SK-N-SH treated with all-trans-retinoic acid at 6 μM for 48 hours (cell line): ENCODE results near the gene RCHY1.

ENCODE experiments used
- ATAC-seq: fragments of 200-7000 bp; cut with Tn5 transposase; 3 replicates; pipeline ENCODE4 v1.9.1; 2020; ENCODE audit warnings: mild to moderate bottlenecking, moderate library complexity
- ARNTL ChIP-seq: fragments of 450-650 bp; formaldehyde crosslinking; IDR thresholded peaks from 2 replicates; pipeline ENCODE4 v1.5.0; 2020; ENCODE audit warnings: low read depth, mild to moderate bottlenecking, moderate library complexity, borderline replicate concordance
- CREB5 ChIP-seq: fragments of 250-450 bp; sonication (Bioruptor Pico); IDR thresholded peaks from 2 replicates; pipeline ENCODE4 v1.5.1; 2020; ENCODE audit warnings: low read depth, mild to moderate bottlenecking, moderate library complexity
- CSDC2 ChIP-seq: fragments of 250-450 bp; sonication (Bioruptor Pico); IDR thresholded peaks from 2 replicates; pipeline ENCODE4 v1.5.0; 2020; ENCODE audit warnings: mild to moderate bottlenecking, moderate library complexity
- ESRRG ChIP-seq: fragments of 250-450 bp; sonication (Bioruptor Pico); IDR thresholded peaks from 2 replicates; pipeline ENCODE4 v1.6.1; 2021; ENCODE audit warnings: mild to moderate bottlenecking
- GLIS3 ChIP-seq: fragments of 250-450 bp; sonication (Bioruptor Pico); IDR thresholded peaks from 2 replicates; pipeline ENCODE4 v1.5.0; 2020; ENCODE audit warnings: mild to moderate bottlenecking, moderate library complexity
- ISL1 ChIP-seq: fragments of 250-450 bp; sonication (Bioruptor Pico); IDR thresholded peaks from 2 replicates; pipeline ENCODE4 v2.1.2; 2022; ENCODE audit warnings: mild to moderate bottlenecking, moderate library complexity
- OSR1 ChIP-seq: fragments of 250-450 bp; sonication (Bioruptor Pico); IDR thresholded peaks from 2 replicates; pipeline ENCODE4 v1.8.0; 2022; ENCODE audit warnings: moderate library complexity, mild to moderate bottlenecking, inconsistent platforms
- PPARA ChIP-seq: fragments of 250-450 bp; sonication (Bioruptor Pico); IDR thresholded peaks from 2 replicates; pipeline ENCODE4 v1.5.0; 2020; ENCODE audit warnings: mild to moderate bottlenecking, borderline replicate concordance
- RARB ChIP-seq: fragments of 250-450 bp; sonication (Bioruptor Pico); IDR thresholded peaks from 2 replicates; pipeline ENCODE4 v1.8.0; 2021; ENCODE audit warnings: mild to moderate bottlenecking, moderate library complexity
- SNAI2 ChIP-seq: fragments of 250-450 bp; sonication (Bioruptor Pico); IDR thresholded peaks from 2 replicates; pipeline ENCODE4 v1.5.0; 2020; ENCODE audit warnings: mild to moderate bottlenecking, moderate library complexity
- TCF4 ChIP-seq: fragments of 250-450 bp; sonication (Bioruptor Pico); IDR thresholded peaks from 2 replicates; pipeline ENCODE4 v1.8.0; 2021; ENCODE audit warnings: mild to moderate bottlenecking, moderate library complexity, borderline replicate concordance
- TOX ChIP-seq: fragments of 250-450 bp; sonication (Bioruptor Pico); IDR thresholded peaks from 2 replicates; pipeline ENCODE4 v1.8.0; 2021; ENCODE audit warnings: mild to moderate bottlenecking, moderate library complexity, borderline replicate concordance
- ZC3H10 ChIP-seq: fragments of 250-450 bp; sonication (Bioruptor Pico); IDR thresholded peaks from 2 replicates; pipeline ENCODE4 v1.5.1; 2021; ENCODE audit warnings: mild to moderate bottlenecking, moderate library complexity
- ZFP3 ChIP-seq: fragments of 250-450 bp; sonication (Bioruptor Pico); IDR thresholded peaks from 2 replicates; pipeline ENCODE4 v1.5.0; 2020; ENCODE audit warnings: mild to moderate bottlenecking, moderate library complexity
- ZFP30 ChIP-seq: fragments of 450-650 bp; formaldehyde crosslinking; IDR thresholded peaks from 2 replicates; pipeline ENCODE4 v1.5.0; 2022; ENCODE audit warnings: mild to moderate bottlenecking, moderate library complexity
- ZNF565 ChIP-seq: fragments of 450-650 bp; formaldehyde crosslinking; conservative IDR thresholded peaks from 2 replicates; pipeline ENCODE4 v1.5.0; 2020; ENCODE audit warnings: low read depth, mild to moderate bottlenecking, moderate library complexity
- ZNF70 ChIP-seq: fragments of 450-650 bp; formaldehyde crosslinking; IDR thresholded peaks from 2 replicates; pipeline ENCODE4 v1.5.0; 2020; ENCODE audit warnings: mild to moderate bottlenecking, moderate library complexity
- ZNF8 ChIP-seq: fragments of 450-650 bp; formaldehyde crosslinking; IDR thresholded peaks from 2 replicates; pipeline ENCODE4 v1.5.0; 2020; ENCODE audit warnings: mild to moderate bottlenecking, moderate library complexity
- TF ChIP-seq, protein P1 (sequence below): fragments of 250-450 bp; sonication (Bioruptor Pico); IDR thresholded peaks from 2 replicates; pipeline ENCODE4 v1.8.0; 2020; ENCODE audit warnings: mild to moderate bottlenecking, moderate library complexity, borderline replicate concordance
- TF ChIP-seq, protein P2 (sequence below): fragments of 250-450 bp; sonication (Bioruptor Pico); IDR thresholded peaks from 2 replicates; pipeline ENCODE4 v1.8.0; 2021; ENCODE audit warnings: low read depth, mild to moderate bottlenecking, moderate library complexity, borderline replicate concordance
- TF ChIP-seq, protein P3 (sequence below): fragments of 250-450 bp; sonication (Bioruptor Pico); IDR thresholded peaks from 2 replicates; pipeline ENCODE4 v1.5.0; 2020; ENCODE audit warnings: mild to moderate bottlenecking, moderate library complexity

The RCHY1 gene

GRCh38 chr4:75490155-75490554 is 24.0 kb downstream of the RCHY1 start:
- no peak for TF ChIP-seq SNAI2
- TF ChIP-seq, protein P1, sequence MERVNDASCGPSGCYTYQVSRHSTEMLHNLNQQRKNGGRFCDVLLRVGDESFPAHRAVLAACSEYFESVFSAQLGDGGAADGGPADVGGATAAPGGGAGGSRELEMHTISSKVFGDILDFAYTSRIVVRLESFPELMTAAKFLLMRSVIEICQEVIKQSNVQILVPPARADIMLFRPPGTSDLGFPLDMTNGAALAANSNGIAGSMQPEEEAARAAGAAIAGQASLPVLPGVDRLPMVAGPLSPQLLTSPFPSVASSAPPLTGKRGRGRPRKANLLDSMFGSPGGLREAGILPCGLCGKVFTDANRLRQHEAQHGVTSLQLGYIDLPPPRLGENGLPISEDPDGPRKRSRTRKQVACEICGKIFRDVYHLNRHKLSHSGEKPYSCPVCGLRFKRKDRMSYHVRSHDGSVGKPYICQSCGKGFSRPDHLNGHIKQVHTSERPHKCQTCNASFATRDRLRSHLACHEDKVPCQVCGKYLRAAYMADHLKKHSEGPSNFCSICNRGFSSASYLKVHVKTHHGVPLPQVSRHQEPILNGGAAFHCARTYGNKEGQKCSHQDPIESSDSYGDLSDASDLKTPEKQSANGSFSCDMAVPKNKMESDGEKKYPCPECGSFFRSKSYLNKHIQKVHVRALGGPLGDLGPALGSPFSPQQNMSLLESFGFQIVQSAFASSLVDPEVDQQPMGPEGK = no peak
- TF ChIP-seq, protein P2, sequence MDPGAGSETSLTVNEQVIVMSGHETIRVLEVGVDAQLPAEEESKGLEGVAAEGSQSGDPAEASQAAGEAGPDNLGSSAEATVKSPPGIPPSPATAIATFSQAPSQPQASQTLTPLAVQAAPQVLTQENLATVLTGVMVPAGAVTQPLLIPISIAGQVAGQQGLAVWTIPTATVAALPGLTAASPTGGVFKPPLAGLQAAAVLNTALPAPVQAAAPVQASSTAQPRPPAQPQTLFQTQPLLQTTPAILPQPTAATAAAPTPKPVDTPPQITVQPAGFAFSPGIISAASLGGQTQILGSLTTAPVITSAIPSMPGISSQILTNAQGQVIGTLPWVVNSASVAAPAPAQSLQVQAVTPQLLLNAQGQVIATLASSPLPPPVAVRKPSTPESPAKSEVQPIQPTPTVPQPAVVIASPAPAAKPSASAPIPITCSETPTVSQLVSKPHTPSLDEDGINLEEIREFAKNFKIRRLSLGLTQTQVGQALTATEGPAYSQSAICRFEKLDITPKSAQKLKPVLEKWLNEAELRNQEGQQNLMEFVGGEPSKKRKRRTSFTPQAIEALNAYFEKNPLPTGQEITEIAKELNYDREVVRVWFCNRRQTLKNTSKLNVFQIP = no peak
- ATAC-seq = peak; percentile 52; the same call in 1 of the 3 replicates

GRCh38 chr4:75484190-75484589 is 30.0 kb downstream of the RCHY1 start:
- TF ChIP-seq ZC3H10 (no peak), ISL1 (CRISPR knock-in tag) (no peak), ZNF565 (CRISPR knock-in tag) (no peak), CSDC2 (no peak), SNAI2 (no peak), ARNTL (CRISPR knock-in tag) (no peak), RARB (CRISPR knock-in tag) (no peak), ZNF70 (CRISPR knock-in tag) (no peak), OSR1 (CRISPR knock-in tag) (no peak), ZFP30 (CRISPR knock-in tag) (no peak), CREB5 (no peak), GLIS3 (CRISPR knock-in tag) (no peak), TCF4 (CRISPR knock-in tag) (no peak), ZFP3 (CRISPR knock-in tag) (no peak)
- TF ChIP-seq, protein P3, sequence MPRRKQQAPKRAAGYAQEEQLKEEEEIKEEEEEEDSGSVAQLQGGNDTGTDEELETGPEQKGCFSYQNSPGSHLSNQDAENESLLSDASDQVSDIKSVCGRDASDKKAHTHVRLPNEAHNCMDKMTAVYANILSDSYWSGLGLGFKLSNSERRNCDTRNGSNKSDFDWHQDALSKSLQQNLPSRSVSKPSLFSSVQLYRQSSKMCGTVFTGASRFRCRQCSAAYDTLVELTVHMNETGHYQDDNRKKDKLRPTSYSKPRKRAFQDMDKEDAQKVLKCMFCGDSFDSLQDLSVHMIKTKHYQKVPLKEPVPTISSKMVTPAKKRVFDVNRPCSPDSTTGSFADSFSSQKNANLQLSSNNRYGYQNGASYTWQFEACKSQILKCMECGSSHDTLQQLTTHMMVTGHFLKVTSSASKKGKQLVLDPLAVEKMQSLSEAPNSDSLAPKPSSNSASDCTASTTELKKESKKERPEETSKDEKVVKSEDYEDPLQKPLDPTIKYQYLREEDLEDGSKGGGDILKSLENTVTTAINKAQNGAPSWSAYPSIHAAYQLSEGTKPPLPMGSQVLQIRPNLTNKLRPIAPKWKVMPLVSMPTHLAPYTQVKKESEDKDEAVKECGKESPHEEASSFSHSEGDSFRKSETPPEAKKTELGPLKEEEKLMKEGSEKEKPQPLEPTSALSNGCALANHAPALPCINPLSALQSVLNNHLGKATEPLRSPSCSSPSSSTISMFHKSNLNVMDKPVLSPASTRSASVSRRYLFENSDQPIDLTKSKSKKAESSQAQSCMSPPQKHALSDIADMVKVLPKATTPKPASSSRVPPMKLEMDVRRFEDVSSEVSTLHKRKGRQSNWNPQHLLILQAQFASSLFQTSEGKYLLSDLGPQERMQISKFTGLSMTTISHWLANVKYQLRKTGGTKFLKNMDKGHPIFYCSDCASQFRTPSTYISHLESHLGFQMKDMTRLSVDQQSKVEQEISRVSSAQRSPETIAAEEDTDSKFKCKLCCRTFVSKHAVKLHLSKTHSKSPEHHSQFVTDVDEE (CRISPR knock-in tag) = no peak
- TF ChIP-seq, protein P2 = no peak
- ATAC-seq = no peak

GRCh38 chr4:75477201-75477600 is 37.0 kb downstream of the RCHY1 start:
- ATAC-seq = no peak

More at GRCh38 chr4:75477201-75477600, 37.0 kb downstream of the RCHY1 start:
- no peak for TF ChIP-seq PPARA (CRISPR knock-in tag)
- no peak for TF ChIP-seq ZNF8 (CRISPR knock-in tag)
- TF ChIP-seq TOX (CRISPR knock-in tag) = no peak
- TF ChIP-seq, protein P1 = no peak
- no peak for TF ChIP-seq ESRRG (CRISPR knock-in tag)
- no peak for TF ChIP-seq ISL1 (CRISPR knock-in tag)
- TF ChIP-seq SNAI2 = no peak
- TF ChIP-seq CSDC2 = no peak
- TF ChIP-seq, all 23 proteins: peak for 0
